PFSK-1 (cell line): ENCODE measurements around the gene RHBDL3.

Source experiments
- FOXP2 ChIP-seq: optimal IDR thresholded peaks from 2 replicates; pipeline ENCODE3; 2011; ENCODE audit warnings: borderline replicate concordance, control low read depth, inconsistent platforms; ENCODE audit not compliant: insufficient read depth; ENCODE audit errors: extremely low read length, extremely low read depth
- POLR2AphosphoS5 ChIP-seq: IDR thresholded peaks from 2 replicates; pipeline ENCODE4 v1.6.1; 2012; ENCODE audit warnings: low read depth, mild to moderate bottlenecking, control low read depth, low read length, moderate library complexity
- SIN3A ChIP-seq: IDR thresholded peaks from 2 replicates; pipeline ENCODE4 v1.6.1; 2012; ENCODE audit warnings: mild to moderate bottlenecking, low read length, moderate library complexity, borderline replicate concordance; ENCODE audit not compliant: insufficient read depth
- TAF1 ChIP-seq: IDR thresholded peaks from 2 replicates; pipeline ENCODE4 v1.6.1; 2012; ENCODE audit warnings: low read length, control low read depth, borderline replicate concordance; ENCODE audit not compliant: insufficient read depth
- TF ChIP-seq, protein P1 (sequence below), 2 experiments: IDR thresholded peaks; 2 replicates each; pipeline versions ENCODE4 v1.6.1 to v1.8.0; 2011 to 2012; ENCODE audit warnings: low read depth in 2 of 2, low read length in 2 of 2, control low read depth in 1 of 2, inconsistent platforms in 1 of 2, mild to moderate bottlenecking in 1 of 2, moderate library complexity in 1 of 2; ENCODE audit not compliant: insufficient read depth in 1 of 2

Gene RHBDL3

DNA sequence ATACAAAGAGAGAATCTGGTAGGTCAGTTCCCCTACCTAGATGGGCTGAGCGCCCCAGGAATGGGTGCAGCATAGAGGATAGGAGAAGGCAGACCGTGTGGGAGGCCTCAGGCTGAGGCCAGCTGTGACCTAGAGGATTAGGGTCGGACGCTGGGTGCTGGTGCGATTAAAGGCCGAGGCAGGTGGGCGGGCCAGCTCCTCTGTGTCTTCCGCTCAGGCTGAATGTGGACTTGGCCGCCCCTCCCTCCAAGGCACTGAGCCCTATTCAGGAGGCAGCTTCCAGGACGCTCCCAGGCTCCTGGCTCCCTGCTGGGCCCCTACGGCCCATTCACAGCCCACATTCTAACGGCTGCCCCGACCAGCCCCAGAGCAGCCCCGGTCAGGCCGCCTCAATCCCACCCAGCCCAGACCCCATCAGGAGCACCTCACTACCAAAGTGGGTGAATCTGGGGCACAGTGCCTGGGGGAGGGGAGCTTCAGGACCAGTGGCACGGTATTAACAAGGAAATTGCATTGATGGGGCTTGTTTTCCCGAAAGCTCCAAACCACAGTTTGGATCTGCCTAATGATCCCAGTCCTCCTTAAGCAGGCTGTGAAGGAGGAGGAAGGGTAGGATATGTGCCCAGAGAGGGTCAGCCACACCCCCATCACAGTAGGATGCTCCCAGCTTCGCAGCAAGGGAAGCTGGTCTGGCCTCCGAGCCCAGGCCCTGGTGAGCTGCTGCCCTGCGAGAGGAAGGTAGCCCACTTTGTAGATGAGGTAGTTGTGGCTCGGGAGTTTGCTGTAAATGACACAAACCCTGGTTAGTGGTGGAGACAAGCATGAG is 14.5 kb downstream of the RHBDL3 start:
- no peak for TF ChIP-seq POLR2AphosphoS5
- TF ChIP-seq, protein P1, sequence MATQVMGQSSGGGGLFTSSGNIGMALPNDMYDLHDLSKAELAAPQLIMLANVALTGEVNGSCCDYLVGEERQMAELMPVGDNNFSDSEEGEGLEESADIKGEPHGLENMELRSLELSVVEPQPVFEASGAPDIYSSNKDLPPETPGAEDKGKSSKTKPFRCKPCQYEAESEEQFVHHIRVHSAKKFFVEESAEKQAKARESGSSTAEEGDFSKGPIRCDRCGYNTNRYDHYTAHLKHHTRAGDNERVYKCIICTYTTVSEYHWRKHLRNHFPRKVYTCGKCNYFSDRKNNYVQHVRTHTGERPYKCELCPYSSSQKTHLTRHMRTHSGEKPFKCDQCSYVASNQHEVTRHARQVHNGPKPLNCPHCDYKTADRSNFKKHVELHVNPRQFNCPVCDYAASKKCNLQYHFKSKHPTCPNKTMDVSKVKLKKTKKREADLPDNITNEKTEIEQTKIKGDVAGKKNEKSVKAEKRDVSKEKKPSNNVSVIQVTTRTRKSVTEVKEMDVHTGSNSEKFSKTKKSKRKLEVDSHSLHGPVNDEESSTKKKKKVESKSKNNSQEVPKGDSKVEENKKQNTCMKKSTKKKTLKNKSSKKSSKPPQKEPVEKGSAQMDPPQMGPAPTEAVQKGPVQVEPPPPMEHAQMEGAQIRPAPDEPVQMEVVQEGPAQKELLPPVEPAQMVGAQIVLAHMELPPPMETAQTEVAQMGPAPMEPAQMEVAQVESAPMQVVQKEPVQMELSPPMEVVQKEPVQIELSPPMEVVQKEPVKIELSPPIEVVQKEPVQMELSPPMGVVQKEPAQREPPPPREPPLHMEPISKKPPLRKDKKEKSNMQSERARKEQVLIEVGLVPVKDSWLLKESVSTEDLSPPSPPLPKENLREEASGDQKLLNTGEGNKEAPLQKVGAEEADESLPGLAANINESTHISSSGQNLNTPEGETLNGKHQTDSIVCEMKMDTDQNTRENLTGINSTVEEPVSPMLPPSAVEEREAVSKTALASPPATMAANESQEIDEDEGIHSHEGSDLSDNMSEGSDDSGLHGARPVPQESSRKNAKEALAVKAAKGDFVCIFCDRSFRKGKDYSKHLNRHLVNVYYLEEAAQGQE (IDR thresholded peaks at IDR 0.05; ENCODE audit: insufficient read depth in 1 of 2, low read depth in 2 of 2, low read length in 2 of 2), result no peak
- no peak for TF ChIP-seq SIN3A
- TF ChIP-seq FOXP2, result no peak
- TF ChIP-seq TAF1, result no peak

DNA sequence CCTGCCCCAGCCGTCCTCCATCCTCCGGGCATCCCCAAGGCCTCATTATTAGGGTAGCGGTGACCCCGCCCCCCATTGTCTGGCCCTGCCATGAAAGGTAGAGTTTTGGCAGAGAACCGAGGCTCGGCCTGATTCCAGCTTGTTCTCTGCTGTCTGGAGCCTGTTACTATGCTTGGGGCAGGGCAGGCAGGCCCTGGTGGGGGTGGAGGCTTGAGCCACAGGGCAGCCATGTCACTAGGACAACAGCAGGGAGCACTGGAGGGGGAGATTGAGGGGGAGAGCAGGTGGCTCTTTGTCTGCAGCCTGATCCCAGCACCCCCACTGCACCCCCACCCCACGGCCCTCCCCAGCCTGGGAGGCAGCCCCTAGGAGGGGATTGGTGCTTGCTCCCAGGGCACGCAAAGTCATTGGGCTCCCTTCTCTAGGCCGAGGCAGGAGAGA is 15.4 kb downstream of the RHBDL3 start:
- TF ChIP-seq SIN3A, result no peak
- TF ChIP-seq, protein P1 (IDR thresholded peaks at IDR 0.05; ENCODE audit: insufficient read depth in 1 of 2, low read depth in 2 of 2, low read length in 2 of 2), result no peak
- no peak for TF ChIP-seq POLR2AphosphoS5
- TF ChIP-seq FOXP2, result no peak
- no peak for TF ChIP-seq TAF1

DNA sequence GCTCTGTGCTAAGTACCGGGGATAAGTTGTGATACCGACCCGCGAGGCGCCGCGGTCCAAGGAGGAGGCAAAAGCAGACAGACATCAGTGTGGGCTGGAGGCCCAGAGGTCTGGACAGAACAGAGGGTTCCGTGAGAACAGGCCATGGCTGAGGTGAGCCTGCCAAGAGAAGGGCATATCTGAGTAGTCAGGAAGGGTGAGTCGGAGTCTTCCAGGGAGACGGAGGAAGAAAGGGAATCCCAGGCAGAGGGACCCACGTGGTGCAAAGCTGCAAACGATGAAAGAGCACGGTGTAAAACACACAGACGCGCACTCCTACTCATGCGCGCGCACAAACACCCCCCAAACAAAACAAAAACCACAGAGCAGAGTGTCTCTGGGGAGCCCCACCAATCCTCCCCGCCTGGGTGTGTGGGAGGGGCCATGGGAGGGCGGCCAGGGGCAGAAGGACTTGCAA is 18.1 kb downstream of the RHBDL3 start:
- TF ChIP-seq TAF1 (no peak), SIN3A (no peak), FOXP2 (no peak), POLR2AphosphoS5 (no peak)
- TF ChIP-seq, protein P1 (IDR thresholded peaks at IDR 0.05; ENCODE audit: insufficient read depth in 1 of 2, low read depth in 2 of 2, low read length in 2 of 2), result no peak

DNA sequence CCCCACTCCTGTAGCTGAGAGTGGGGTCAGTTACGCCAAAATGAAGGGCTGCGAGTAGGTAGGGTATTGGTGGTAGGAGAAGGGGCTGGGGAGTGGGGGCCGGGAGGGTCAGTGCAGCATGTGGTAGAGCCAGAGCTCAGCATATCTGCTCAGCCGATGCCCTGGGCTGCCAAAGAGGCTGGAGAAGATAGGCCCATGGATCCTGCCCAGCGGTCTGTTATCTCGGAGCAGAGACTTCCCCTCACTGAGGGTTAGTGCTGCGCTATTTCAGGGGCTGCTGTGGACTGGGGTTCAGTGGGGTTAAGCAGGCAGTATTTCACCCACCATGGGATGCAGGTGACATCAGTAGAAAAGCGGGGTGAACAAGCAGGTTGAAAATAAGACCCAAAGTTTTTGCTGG is 19.7 kb downstream of the RHBDL3 start:
- TF ChIP-seq FOXP2 (no peak), TAF1 (no peak), POLR2AphosphoS5 (no peak), SIN3A (no peak)
- TF ChIP-seq, protein P1 (IDR thresholded peaks at IDR 0.05; ENCODE audit: insufficient read depth in 1 of 2, low read depth in 2 of 2, low read length in 2 of 2), result no peak
